Neural progenitor cell (in vitro differentiated cells): ENCODE measurements around the gene TMEM45A. TPM values are rescaled to one million over a fixed set of nuclear protein-coding genes. Genes with fewer than 3 reads are reported as not detected.

Experiments used
- DNase-seq: peaks from one replicate; pipeline ENCODE4 v3.0.0-alpha.2; 2016; ENCODE audit warnings: low spot score
- H2AFZ ChIP-seq: fragments of 200-600 bp; sonication (generic); replicated peaks from 2 replicates; pipeline ENCODE4 v1.6.1; 2016; ENCODE audit warnings: antibody characterized with exemption
- H3F3A ChIP-seq: fragments of 200-600 bp; sonication (generic); 2 replicates; pipeline ENCODE4 v1.6.1; 2016; ENCODE audit warnings: antibody characterized with exemption, low read depth
- H3K27ac ChIP-seq: fragments of 200-600 bp; sonication (generic); 2 replicates; pipeline ENCODE4 v1.5.1; 2016; ENCODE audit warnings: mild to moderate bottlenecking
- H3K27me3 ChIP-seq: fragments of 200-600 bp; sonication (generic); 2 replicates; pipeline ENCODE4 v1.6.1; 2016; ENCODE audit warnings: mild to moderate bottlenecking, moderate library complexity
- H3K36me3 ChIP-seq: fragments of 200-600 bp; sonication (generic); 2 replicates; pipeline ENCODE4 v1.5.1; 2016
- H3K4me1 ChIP-seq: fragments of 200-600 bp; sonication (generic); 2 replicates; pipeline ENCODE4 v1.6.1; 2016; ENCODE audit warnings: mixed run types
- H3K4me2 ChIP-seq: fragments of 200-600 bp; sonication (generic); 2 replicates; pipeline ENCODE4 v1.6.1; 2016
- H3K4me3 ChIP-seq: fragments of 200-600 bp; sonication (generic); 2 replicates; pipeline ENCODE4 v1.5.1; 2016
- H3K79me2 ChIP-seq: fragments of 200-600 bp; sonication (generic); 2 replicates; pipeline ENCODE4 v1.6.1; 2016; ENCODE audit warnings: low read depth
- H3K9ac ChIP-seq: fragments of 200-600 bp; sonication (generic); 2 replicates; pipeline ENCODE4 v1.6.1; 2016
- H3K9me3 ChIP-seq: fragments of 200-600 bp; sonication (generic); 2 replicates; pipeline ENCODE4 v1.5.1; 2016; ENCODE audit warnings: low read depth
- H4K20me1 ChIP-seq: fragments of 200-600 bp; sonication (generic); 2 replicates; pipeline ENCODE4 v1.6.1; 2016; ENCODE audit warnings: low read depth
- H3K27ac Mint-ChIP-seq: 3 replicates; pipeline ENCODE4 v1.8.0; 2021; ENCODE audit warnings: mixed read lengths
- H3K27me3 Mint-ChIP-seq: 2 replicates; pipeline ENCODE4 v1.8.0; 2022; ENCODE audit warnings: low read depth, mild to moderate bottlenecking, inconsistent platforms, moderate library complexity, mixed read lengths; ENCODE audit not compliant: insufficient read depth
- H3K36me3 Mint-ChIP-seq: 3 replicates; pipeline ENCODE4 v1.8.0; 2021; ENCODE audit warnings: mixed read lengths
- H3K4me1 Mint-ChIP-seq: 3 replicates; pipeline ENCODE4 v1.8.0; 2021; ENCODE audit warnings: mixed read lengths
- H3K4me3 Mint-ChIP-seq: 3 replicates; pipeline ENCODE4 v1.8.0; 2021; ENCODE audit warnings: mild to moderate bottlenecking, moderate library complexity, mixed read lengths
- H3K9me3 Mint-ChIP-seq: 3 replicates; pipeline ENCODE4 v1.8.0; 2020; ENCODE audit warnings: mixed read lengths
- CTCF ChIP-seq: fragments of 200-600 bp; sonication (generic); IDR thresholded peaks from 2 replicates; pipeline ENCODE4 v1.5.1; 2017; ENCODE audit warnings: antibody characterized with exemption, mild to moderate bottlenecking
- EZH2 ChIP-seq: fragments of 200-600 bp; sonication (generic); IDR thresholded peaks from 2 replicates; pipeline ENCODE4 v1.6.1; 2017; ENCODE audit warnings: antibody characterized with exemption, mild to moderate bottlenecking, moderate library complexity
- EZH2phosphoT487 ChIP-seq: fragments of 200-600 bp; sonication (generic); IDR thresholded peaks from 2 replicates; pipeline ENCODE4 v1.6.1; 2017; ENCODE audit warnings: antibody characterized with exemption
- total RNA-seq: library from RNA; depleted of rRNA; stranded (reverse); fragments of >200 nt; gene quantifications from 2 replicates; pipeline ENCODE4 v1.2.3, GENCODE V29; 2015; ENCODE audit warnings: low replicate concordance

TMEM45A gene
- total RNA-seq, 1 donor from 2014 or later, result 82.7 TPM

- Mint-ChIP-seq H3K9me3 (no peaks in the 10 kb centered on the region), H3K4me3 (no peak overlapping the region), H3K4me1 (no peaks in the 10 kb centered on the region), H3K36me3 (peaks cover 4% of the 10 kb centered on the region), H3K27me3 (no peaks in the 10 kb centered on the region), H3K27ac (no peak overlapping the region)
- H3K9me3 ChIP-seq, result no peaks in the 10 kb centered on the region
- no peak overlapping the region for H3K4me3 ChIP-seq
- DNase-seq, result no peak
- no peaks in the 10 kb centered on the region for H3K4me1 ChIP-seq
- no peaks in the 10 kb centered on the region for H3K79me2 ChIP-seq
- TF ChIP-seq CTCF (no peak), EZH2 (no peak), EZH2phosphoT487 (no peak)
- no peaks in the 10 kb centered on the region for H3F3A ChIP-seq
- no peak overlapping the region for H3K27ac ChIP-seq
- no peaks in the 10 kb centered on the region for H4K20me1 ChIP-seq
- H3K9ac ChIP-seq, result no peak overlapping the region
- H2AFZ ChIP-seq, result no peak overlapping the region
- no peaks in the 10 kb centered on the region for H3K27me3 ChIP-seq
- no peak overlapping the region for H3K4me2 ChIP-seq
- no peaks in the 10 kb centered on the region for H3K36me3 ChIP-seq
Measured at GRCh38 chr3:100574536-100574935, 82.1 kb downstream of the TMEM45A start.

- Mint-ChIP-seq H3K27ac (no peak overlapping the region), H3K9me3 (no peaks in the 10 kb centered on the region), H3K27me3 (no peaks in the 10 kb centered on the region), H3K36me3 (peaks cover 4% of the 10 kb centered on the region), H3K4me1 (no peaks in the 10 kb centered on the region), H3K4me3 (no peak overlapping the region)
- Histone ChIP-seq H3K36me3 (no peaks in the 10 kb centered on the region), H3K4me2 (no peak overlapping the region), H3K9me3 (no peaks in the 10 kb centered on the region), H3F3A (no peaks in the 10 kb centered on the region), H3K9ac (no peak overlapping the region), H3K79me2 (no peaks in the 10 kb centered on the region), H3K4me3 (no peak overlapping the region), H3K27me3 (no peaks in the 10 kb centered on the region), H3K27ac (no peak overlapping the region), H2AFZ (no peak overlapping the region), H3K4me1 (no peaks in the 10 kb centered on the region), H4K20me1 (no peaks in the 10 kb centered on the region)
- no peak for TF ChIP-seq CTCF
- TF ChIP-seq EZH2phosphoT487, result no peak
- no peak for TF ChIP-seq EZH2
- no peak for DNase-seq
Measured at GRCh38 chr3:100575704-100576103, 83.3 kb downstream of the TMEM45A start.

- no peaks in the 10 kb centered on the region for H4K20me1 ChIP-seq
- H3K4me1 Mint-ChIP-seq, result no peaks in the 10 kb centered on the region
- TF ChIP-seq CTCF (no peak), EZH2phosphoT487 (no peak), EZH2 (no peak)
- H3K27ac Mint-ChIP-seq, result no peak overlapping the region
- H3K27me3 Mint-ChIP-seq, result no peaks in the 10 kb centered on the region
- no peak for DNase-seq
- no peaks in the 10 kb centered on the region for H3K9me3 ChIP-seq
- no peaks in the 10 kb centered on the region for H3F3A ChIP-seq
- H3K4me1 ChIP-seq, result no peaks in the 10 kb centered on the region
- no peak overlapping the region for H3K4me3 Mint-ChIP-seq
- no peaks in the 10 kb centered on the region for H3K27me3 ChIP-seq
- no peaks in the 10 kb centered on the region for H3K9me3 Mint-ChIP-seq
- no peaks in the 10 kb centered on the region for H3K79me2 ChIP-seq
- no peak overlapping the region for H3K4me3 ChIP-seq
- H3K27ac ChIP-seq, result no peak overlapping the region
- no peak overlapping the region for H3K4me2 ChIP-seq
- no peak overlapping the region for H2AFZ ChIP-seq
- H3K9ac ChIP-seq, result no peak overlapping the region
- H3K36me3 Mint-ChIP-seq, result no peaks in the 10 kb centered on the region
- no peaks in the 10 kb centered on the region for H3K36me3 ChIP-seq
Measured at GRCh38 chr3:100577382-100578008, 85.1 kb downstream of the TMEM45A start.
